Chondrocyte (in vitro differentiated cells): Measurements from ENCODE around the gene RRAGC. TPM values are rescaled to one million over a fixed set of nuclear protein-coding genes. Genes with fewer than 3 reads are reported as not detected.

Source experiments
- DNase-seq: peaks from one replicate; pipeline ENCODE4 v3.0.0; 2021; ENCODE audit warnings: mixed read lengths, low spot score
- H3K27ac Mint-ChIP-seq: one replicate; pipeline ENCODE4 v1.8.0; 2021; ENCODE audit warnings: mild to moderate bottlenecking, moderate library complexity, mixed read lengths; ENCODE audit not compliant: unreplicated experiment
- H3K27me3 Mint-ChIP-seq: 2 replicates; pipeline ENCODE4 v1.8.0; 2021; ENCODE audit warnings: low read depth, mixed read lengths
- H3K36me3 Mint-ChIP-seq: 2 replicates; pipeline ENCODE4 v1.8.0; 2021; ENCODE audit warnings: low read depth, mixed read lengths
- H3K4me1 Mint-ChIP-seq: 2 replicates; pipeline ENCODE4 v1.8.0; 2021; ENCODE audit warnings: low read depth, mild to moderate bottlenecking, mixed read lengths
- H3K4me3 Mint-ChIP-seq: one replicate; pipeline ENCODE4 v1.8.0; 2021; ENCODE audit warnings: mild to moderate bottlenecking, moderate library complexity, mixed read lengths; ENCODE audit not compliant: unreplicated experiment
- H3K9me3 Mint-ChIP-seq: 2 replicates; pipeline ENCODE4 v1.8.0; 2021; ENCODE audit warnings: low read depth, mixed read lengths
- CTCF ChIP-seq: fragments of 200-600 bp; sonication (generic); IDR thresholded peaks from 2 replicates; pipeline ENCODE4 v1.5.0; 2021; ENCODE audit warnings: antibody characterized with exemption, mild to moderate bottlenecking, moderate library complexity
- total RNA-seq: library from RNA; stranded (reverse); gene quantifications from 3 replicates; pipeline ENCODE4 v1.2.1, GENCODE V29; 2021

The RRAGC gene
- total RNA-seq, 1 donor from 2014 or later = 71.7 TPM

GRCh38 chr1:38885092-38885491 lies 25.5 kb upstream of the RRAGC start:
- DNase-seq = no peak
- TF ChIP-seq CTCF = no peak
- peaks cover 1% of the 10 kb centered on the region for H3K36me3 Mint-ChIP-seq
- no peak overlapping the region for H3K4me3 Mint-ChIP-seq
- H3K27me3 Mint-ChIP-seq = no peaks in the 10 kb centered on the region
- H3K4me1 Mint-ChIP-seq = no peaks in the 10 kb centered on the region
- H3K9me3 Mint-ChIP-seq = no peaks in the 10 kb centered on the region
- H3K27ac Mint-ChIP-seq = no peak overlapping the region

- DNase-seq = no peak
- Mint-ChIP-seq H3K4me3 (no peak within 1 kb of the TSS), H3K9me3 (no peaks in the 10 kb centered on the region), H3K4me1 (no peaks in the 10 kb centered on the region), H3K27ac (no peak within 1 kb of the TSS), H3K27me3 (no peaks in the 10 kb centered on the region), H3K36me3 (no peaks in the 10 kb centered on the region)
- TF ChIP-seq CTCF = no peak
These were observed 21.9 kb upstream of the RRAGC start, which contains the start of gene GJA9 for GRCh38 chr1:38881487-38881886. TSS of gene GJA9 (minus strand) at chr1:38881587. CDS start at chr1:38876098, 5,489 bp downstream.

- Mint-ChIP-seq H3K4me3 (no peak overlapping the region), H3K27me3 (no peaks in the 10 kb centered on the region), H3K9me3 (no peaks in the 10 kb centered on the region), H3K27ac (peak overlapping the region; percentile 13), H3K4me1 (peaks cover 31% of the 10 kb centered on the region), H3K36me3 (no peaks in the 10 kb centered on the region)
- DNase-seq = no peak
- TF ChIP-seq CTCF = no peak
These were observed 16.2 kb upstream of the RRAGC start for GRCh38 chr1:38875811-38876210.

- H3K36me3 Mint-ChIP-seq = no peaks in the 10 kb centered on the region
- H3K27ac Mint-ChIP-seq = peak within 1 kb of the TSS; percentile 81
- TF ChIP-seq CTCF = peak; percentile 26
- peak; percentile 97 for DNase-seq
- H3K4me1 Mint-ChIP-seq = peaks cover 35% of the 10 kb centered on the region
- H3K9me3 Mint-ChIP-seq = no peaks in the 10 kb centered on the region
- peak within 1 kb of the TSS; percentile 93 for H3K4me3 Mint-ChIP-seq
- no peaks in the 10 kb centered on the region for H3K27me3 Mint-ChIP-seq
These were observed 13.7 kb upstream of the RRAGC start, which contains the start of gene MYCBP for GRCh38 chr1:38873027-38873969. TSS of gene MYCBP (minus strand) at chr1:38873348. CDS start at chr1:38873305, 43 bp downstream.

GRCh38 chr1:38872401-38873026 lies 12.9 kb upstream of the RRAGC start:
- TF ChIP-seq CTCF = no peak
- no peak for DNase-seq
- peaks cover 3% of the 10 kb centered on the region for H3K36me3 Mint-ChIP-seq
- peak overlapping the region; percentile 73 for H3K27ac Mint-ChIP-seq
- H3K4me1 Mint-ChIP-seq = peaks cover 35% of the 10 kb centered on the region
- peak overlapping the region; percentile 93 for H3K4me3 Mint-ChIP-seq
- H3K27me3 Mint-ChIP-seq = no peaks in the 10 kb centered on the region
- H3K9me3 Mint-ChIP-seq = no peaks in the 10 kb centered on the region
